Stimulated activated CD4-positive, alpha-beta T cell treated with anti-CD3 and anti-CD28 coated beads, Interleukin-2, amount 100 ng/mL, for 24 hours (primary cell): Measurements from ENCODE around the gene KCNE4.
"Not testable (repeated sequence)": the region's sequence is repeated elsewhere in the genome, so short reads cannot be mapped to it uniquely, and the experiment has no call there.

Source experiments
- DNase-seq, 2 donors: peaks; one replicate each; pipeline ENCODE4 v3.0.0-alpha.2; 2020

KCNE4 gene

GRCh38 chr2:223058952-223059716 lies 7.1 kb downstream of the KCNE4 start:
- DNase-seq, result no peak

- DNase-seq, result no peak
These were observed 8.3 kb downstream of the KCNE4 start for GRCh38 chr2:223060201-223060825.

DNA sequence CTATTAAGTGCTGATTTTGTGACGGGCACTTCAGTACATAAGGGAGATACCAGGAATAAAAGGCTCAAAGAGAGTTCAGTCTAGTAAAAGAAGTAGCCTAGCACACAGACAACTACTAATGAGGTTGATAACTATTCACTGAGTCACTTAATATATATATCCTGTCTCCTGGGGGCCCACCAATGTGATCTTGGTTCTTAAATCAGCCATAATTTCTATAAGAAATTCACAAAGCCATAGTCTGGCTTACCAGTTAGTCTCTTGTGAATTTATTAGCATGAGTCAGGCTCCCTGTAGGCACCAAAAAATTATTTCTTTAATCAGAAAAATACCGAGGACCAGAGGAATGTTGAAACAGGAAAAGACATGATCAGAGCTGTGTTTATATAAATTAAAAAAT lies 10.4 kb downstream of the KCNE4 start:
- DNase-seq, result no peak

DNA sequence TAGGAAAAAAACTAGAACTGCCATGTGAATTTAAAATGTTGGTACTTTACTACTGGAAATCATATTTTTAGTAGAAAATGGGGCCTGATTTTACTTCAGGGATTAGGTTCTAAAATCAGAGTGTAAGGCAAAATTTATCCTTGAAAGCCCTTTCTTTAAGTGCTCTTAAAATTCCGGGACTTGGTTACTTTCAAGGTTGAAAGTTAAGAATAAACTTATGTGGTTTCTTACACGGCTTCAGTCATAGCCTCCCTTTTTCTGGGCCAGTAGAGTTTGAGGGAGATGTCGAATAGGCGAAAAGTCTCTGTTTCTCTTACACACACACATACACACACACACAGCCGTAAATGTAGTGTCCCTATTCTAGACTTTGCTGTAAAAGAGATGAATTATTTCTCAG lies 13.1 kb downstream of the KCNE4 start:
- no peak for DNase-seq

GRCh38 chr2:223066721-223067120 lies 14.7 kb downstream of the KCNE4 start:
- DNase-seq, result no peak

DNA sequence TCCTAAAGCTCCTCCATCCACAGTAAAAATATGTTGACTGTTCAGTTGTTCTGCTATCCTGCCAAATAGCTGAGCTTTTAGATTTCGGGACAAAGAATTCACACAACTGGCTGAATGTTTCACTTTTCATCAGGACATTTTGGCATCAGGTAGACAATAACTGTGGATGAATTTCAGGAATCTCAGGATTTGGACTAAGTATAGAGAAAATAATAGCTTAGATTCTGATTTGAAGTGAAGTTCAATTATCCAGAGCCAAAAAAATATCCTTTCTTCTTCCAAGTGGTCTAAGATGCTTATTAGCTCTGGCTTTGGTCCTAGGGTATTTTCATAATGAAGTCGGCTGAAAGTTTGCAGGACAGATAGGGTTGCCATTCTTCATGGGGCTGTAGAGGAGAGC lies 16.1 kb downstream of the KCNE4 start:
- no peak for DNase-seq

DNA sequence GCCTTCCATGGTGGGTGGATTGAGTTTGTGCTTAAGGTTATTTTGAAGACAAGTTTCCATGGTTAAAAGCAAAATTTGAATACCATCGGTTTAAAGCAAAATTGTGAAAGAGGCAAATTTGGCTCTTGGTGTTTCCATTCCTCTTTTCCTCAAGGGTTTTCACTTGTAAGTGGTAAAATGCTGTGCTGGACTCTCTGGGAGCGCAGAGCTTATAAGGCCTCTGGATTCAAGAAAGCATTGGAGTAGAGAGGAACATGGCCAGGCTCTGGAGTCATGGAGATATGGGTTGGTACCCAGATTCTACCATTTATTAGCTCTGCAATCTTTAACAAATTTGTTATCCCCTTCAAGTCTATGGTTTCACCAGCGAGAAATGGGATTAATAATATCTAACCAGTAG lies 17.5 kb downstream of the KCNE4 start:
- DNase-seq, result no peak

DNA sequence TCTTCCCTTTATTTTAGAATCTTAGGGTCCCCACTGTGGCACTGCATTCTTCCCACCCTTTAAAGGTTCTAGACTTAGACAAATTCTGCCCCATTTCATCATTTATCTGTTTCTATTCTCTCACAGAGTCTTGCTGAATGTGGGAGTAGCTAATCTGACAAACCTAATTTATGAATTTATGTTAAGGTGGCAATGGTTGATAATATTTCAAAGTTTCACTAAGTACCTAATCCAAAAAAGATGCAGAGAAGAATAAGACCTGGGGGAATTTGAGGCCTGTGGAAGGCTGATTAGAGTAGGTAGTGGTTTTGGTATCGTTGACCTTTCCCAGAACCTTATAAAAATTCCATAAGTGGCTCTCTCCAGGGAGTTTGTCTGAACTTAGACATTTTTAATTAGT lies 18.0 kb downstream of the KCNE4 start:
- DNase-seq, result no peak

- DNase-seq, result no peak
These were observed 19.1 kb downstream of the KCNE4 start for GRCh38 chr2:223071139-223071538.

- no peak for DNase-seq
These were observed 20.8 kb downstream of the KCNE4 start for GRCh38 chr2:223072826-223073225.

- DNase-seq, result no peak
These were observed 23.6 kb downstream of the KCNE4 start for GRCh38 chr2:223075301-223076270.

GRCh38 chr2:223076573-223076972 lies 24.6 kb downstream of the KCNE4 start:
- DNase-seq, result no peak

DNA sequence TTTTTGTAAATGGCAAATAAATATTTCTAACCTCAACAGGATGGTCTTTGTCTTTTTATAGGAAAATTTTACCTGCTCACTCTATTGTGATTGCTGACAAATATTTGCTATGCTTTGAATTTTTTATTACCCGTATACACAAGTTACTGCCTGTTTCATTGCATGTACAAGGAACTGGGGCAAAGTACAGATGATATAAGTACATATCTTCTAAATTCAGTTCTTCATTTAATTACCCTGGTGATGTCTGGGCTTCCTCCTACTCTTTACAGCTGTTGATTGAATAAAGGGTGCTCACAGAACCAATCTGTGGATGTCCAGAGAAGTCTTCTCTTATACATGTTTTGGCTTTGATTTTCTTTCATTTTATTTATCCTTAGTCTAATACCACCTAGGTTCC lies 26.5 kb downstream of the KCNE4 start:
- DNase-seq, result no peak

GRCh38 chr2:223079378-223079777 lies 27.4 kb downstream of the KCNE4 start:
- no peak for DNase-seq

GRCh38 chr2:223079925-223080324 lies 27.9 kb downstream of the KCNE4 start:
- no peak for DNase-seq

GRCh38 chr2:223080790-223081360 lies 28.9 kb downstream of the KCNE4 start:
- not testable (repeated sequence) for DNase-seq

GRCh38 chr2:223081789-223082188 lies 29.8 kb downstream of the KCNE4 start:
- no peak for DNase-seq

DNA sequence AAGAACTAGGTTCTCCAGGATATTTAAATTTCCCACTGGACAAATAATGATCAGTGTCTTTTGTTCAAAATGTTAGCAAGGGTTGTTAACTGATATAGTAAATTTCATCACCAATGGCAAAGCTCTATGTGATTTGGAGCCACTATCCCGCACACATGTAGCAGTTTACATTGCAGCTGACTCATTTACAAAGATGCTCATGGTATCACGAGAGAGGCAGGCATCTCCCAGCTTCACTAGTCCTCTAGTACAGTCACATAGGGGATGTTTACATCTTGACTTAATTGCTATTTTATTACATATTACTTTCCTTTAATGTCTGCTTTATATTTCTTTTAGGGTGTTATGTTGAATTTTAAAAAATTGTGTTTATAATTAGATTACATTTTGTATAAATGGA lies 30.7 kb downstream of the KCNE4 start:
- DNase-seq, result no peak

DNA sequence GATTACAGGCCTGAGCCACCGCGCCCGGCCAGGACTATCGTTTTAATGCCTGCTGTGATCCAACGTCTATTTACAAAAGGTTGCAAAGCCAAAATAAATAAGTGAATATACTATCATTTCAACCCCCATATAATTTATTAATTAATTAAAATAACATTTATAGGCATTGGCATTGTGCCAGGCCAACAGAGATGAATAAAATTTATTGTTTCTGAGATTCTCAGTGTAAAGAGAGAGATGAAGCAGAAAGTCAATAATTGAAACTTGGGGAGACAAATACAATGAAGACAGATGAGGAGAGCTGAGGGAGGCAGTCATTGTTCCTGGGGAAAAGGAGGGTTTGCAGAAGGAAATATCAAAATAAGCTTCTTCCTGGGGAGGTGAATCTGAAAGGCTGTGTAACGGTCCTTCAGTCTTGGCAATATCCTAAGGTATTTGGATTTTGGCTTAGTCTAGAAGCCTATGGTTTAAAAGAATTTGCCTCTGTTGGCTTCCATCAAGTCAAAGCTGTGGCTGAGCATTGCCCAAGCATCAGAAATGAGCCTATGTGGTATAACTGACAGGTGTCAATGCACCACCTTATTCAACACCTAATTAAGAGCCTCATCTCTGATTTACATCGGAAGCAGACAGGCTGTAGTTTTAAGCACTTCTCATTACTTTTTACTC lies 31.5 kb downstream of the KCNE4 start:
- DNase-seq, result no peak

DNA sequence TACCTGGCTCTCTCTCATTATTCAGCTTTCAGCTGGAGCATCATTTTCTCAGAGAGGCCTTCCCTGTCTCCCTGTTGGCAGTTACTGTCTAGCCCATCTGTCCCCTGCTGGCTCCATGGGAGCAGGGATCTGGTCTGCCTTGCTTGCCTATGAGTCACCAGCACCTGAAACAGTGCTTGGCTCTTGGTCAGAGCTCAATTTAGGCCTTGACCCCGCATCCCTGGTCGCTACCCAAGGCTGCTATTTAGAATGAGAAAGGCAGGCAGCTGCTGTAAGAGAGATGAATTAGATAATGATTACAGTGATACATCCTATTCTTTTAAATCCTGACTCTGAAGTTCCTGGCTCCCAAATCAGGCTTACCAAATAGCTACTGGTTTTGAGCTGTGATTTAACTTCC lies 32.9 kb downstream of the KCNE4 start:
- no peak for DNase-seq

DNA sequence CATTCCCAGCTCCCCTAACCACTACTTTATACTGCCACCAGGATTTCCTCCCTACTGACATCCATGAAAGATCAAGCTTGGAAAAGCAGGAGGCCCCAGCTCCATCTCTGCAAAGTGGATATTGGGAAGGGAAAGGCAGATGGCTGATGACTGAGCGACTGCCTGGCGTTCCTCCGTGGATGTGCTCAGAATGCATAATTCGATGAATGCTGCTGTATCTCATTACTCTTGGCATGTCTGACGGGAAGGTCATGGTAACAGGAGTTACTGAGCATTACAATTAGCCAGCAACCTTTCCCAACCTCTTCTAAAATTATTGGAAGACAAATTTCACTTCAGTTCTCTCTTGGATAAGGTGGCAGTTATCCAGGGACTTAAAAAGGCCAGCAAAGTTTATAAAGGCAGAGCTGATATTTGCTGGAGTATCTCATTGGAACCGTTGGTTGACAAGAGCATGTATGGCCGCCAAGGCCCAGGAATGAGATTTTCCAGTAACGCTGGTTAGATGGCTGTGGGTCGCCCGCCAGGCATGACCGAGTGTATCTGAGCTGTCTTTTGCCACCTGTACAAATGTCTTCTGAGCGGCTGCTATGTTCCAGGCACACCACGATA lies 34.5 kb downstream of the KCNE4 start:
- no peak for DNase-seq

GRCh38 chr2:223087466-223087865 lies 35.5 kb downstream of the KCNE4 start:
- DNase-seq, result no peak
